ENCODE measurements around the gene GRK6.

GRK6 gene

GRCh38 chr5:177425801-177426565 lies 493 bp upstream of the GRK6 start:
- in situ Hi-C loops (cut with MboI; ENCODE audit: low sequenced_read_pairs), result no loop called here

- in situ Hi-C loops (cut with MboI; ENCODE audit: low sequenced_read_pairs), result no loop called here
These were observed 841 bp downstream of the GRK6 start for GRCh38 chr5:177427211-177427822.

- in situ Hi-C loops (cut with MboI; ENCODE audit: low sequenced_read_pairs), result no loop called here
These were observed 1.6 kb downstream of the GRK6 start for GRCh38 chr5:177427919-177428573.

- in situ Hi-C loops (cut with MboI; ENCODE audit: low sequenced_read_pairs), result no loop called here
These were observed 2.2 kb downstream of the GRK6 start for GRCh38 chr5:177428574-177429217.

- in situ Hi-C loops (cut with MboI; ENCODE audit: low sequenced_read_pairs), result no loop called here
These were observed 3.0 kb downstream of the GRK6 start for GRCh38 chr5:177429248-177430040.

- in situ Hi-C loops (cut with MboI; ENCODE audit: low sequenced_read_pairs), result no loop called here
These were observed 3.9 kb downstream of the GRK6 start for GRCh38 chr5:177430140-177430951.

GRCh38 chr5:177430972-177431316 lies 4.5 kb downstream of the GRK6 start:
- in situ Hi-C loops (cut with MboI; ENCODE audit: low sequenced_read_pairs), result no loop called here

GRCh38 chr5:177431317-177432142 lies 5.1 kb downstream of the GRK6 start:
- in situ Hi-C loops (cut with MboI; ENCODE audit: low sequenced_read_pairs), result no loop called here

- in situ Hi-C loops (cut with MboI; ENCODE audit: low sequenced_read_pairs), result no loop called here
These were observed 5.8 kb downstream of the GRK6 start for GRCh38 chr5:177432143-177432838.

GRCh38 chr5:177432839-177433657 lies 6.6 kb downstream of the GRK6 start:
- in situ Hi-C loops (cut with MboI; ENCODE audit: low sequenced_read_pairs), result no loop called here

GRCh38 chr5:177433658-177434217 lies 7.3 kb downstream of the GRK6 start:
- in situ Hi-C loops (cut with MboI; ENCODE audit: low sequenced_read_pairs), result no loop called here

GRCh38 chr5:177434437-177434836 lies 8.0 kb downstream of the GRK6 start:
- in situ Hi-C loops (cut with MboI; ENCODE audit: low sequenced_read_pairs), result no loop called here

- in situ Hi-C loops (cut with MboI; ENCODE audit: low sequenced_read_pairs), result no loop called here
These were observed 8.7 kb downstream of the GRK6 start for GRCh38 chr5:177434942-177435738.

- in situ Hi-C loops (cut with MboI; ENCODE audit: low sequenced_read_pairs), result no loop called here
These were observed 9.5 kb downstream of the GRK6 start for GRCh38 chr5:177435847-177436536.

GRCh38 chr5:177437623-177438022 lies 11.1 kb downstream of the GRK6 start:
- in situ Hi-C loops (cut with MboI; ENCODE audit: low sequenced_read_pairs), result no loop called here

- in situ Hi-C loops (cut with MboI; ENCODE audit: low sequenced_read_pairs), result no loop called here
These were observed 12.0 kb downstream of the GRK6 start for GRCh38 chr5:177438468-177438867.

Measured in hTERT RPE-1 (cell line).